Thoracic aorta (tissue), 2 donors: Measurements from ENCODE around the gene STMN3. TPM values are rescaled to one million over a fixed set of nuclear protein-coding genes. Genes with fewer than 3 reads are reported as not detected.
"Not testable (repeated sequence)": the region's sequence is repeated elsewhere in the genome, so short reads cannot be mapped to it uniquely, and the experiment has no call there.

Source experiments
- ATAC-seq: fragments of 150-250 bp; one replicate; pipeline ENCODE4 v1.8.0; 2017; ENCODE audit warnings: low read depth; ENCODE audit not compliant: insufficient number of reproducible peaks, low FRiP score
- DNase-seq: peaks from one replicate; pipeline ENCODE4 v3.0.0-alpha.2; 2020; ENCODE audit warnings: low spot score
- H3K27ac ChIP-seq, 2 donors: fragments of 200-600 bp; sonication (generic); 1 replicate in 1 of 2; 2 replicates in 1 of 2; pipeline ENCODE4 v1.5.1; 2016; ENCODE audit warnings: mild to moderate bottlenecking in 2 of 2, moderate library complexity in 2 of 2
- H3K27me3 ChIP-seq: fragments of 200-600 bp; sonication (generic); replicated peaks from 2 replicates; pipeline ENCODE4 v1.6.0; 2016; ENCODE audit warnings: mild to moderate bottlenecking; ENCODE audit not compliant: insufficient read depth
- H3K36me3 ChIP-seq: fragments of 200-600 bp; sonication (generic); one replicate; pipeline ENCODE4 v1.5.1; 2016
- H3K4me1 ChIP-seq, 2 donors: fragments of 200-600 bp; sonication (generic); 1 replicate in 1 of 2; 2 replicates in 1 of 2; pipeline versions ENCODE4 v1.5.1 to v1.6.0; 2016; ENCODE audit warnings: low read depth in 2 of 2, mild to moderate bottlenecking in 1 of 2; ENCODE audit not compliant: control insufficient read depth in 1 of 2
- H3K4me3 ChIP-seq: fragments of 200-600 bp; sonication (generic); 2 replicates; pipeline ENCODE4 v1.5.1; 2016; ENCODE audit warnings: mild to moderate bottlenecking
- H3K9me3 ChIP-seq: fragments of 200-600 bp; sonication (generic); 2 replicates; pipeline ENCODE4 v1.5.1; 2016
- CTCF ChIP-seq: fragments of 200-600 bp; sonication (generic); IDR thresholded peaks from one replicate; pipeline ENCODE4 v1.5.1; 2019; ENCODE audit warnings: antibody characterized with exemption
- total RNA-seq, 2 donors: library from RNA; depleted of rRNA; stranded (reverse); fragments of >200 nt; gene quantifications; one replicate each; pipeline versions ENCODE4 v1.1.0 to v1.2.3, GENCODE V29; 2016

Gene STMN3
- total RNA-seq, 2 donors from 2014 or later = 14.4 to 17.8 TPM

GRCh38 chr20:63636752-63637628 lies 16.2 kb downstream of the STMN3 start:
- H3K4me1 ChIP-seq = peaks cover under 1 to 2% of the 10 kb centered on the region in 2 donors
- H3K9me3 ChIP-seq = no peaks in the 10 kb centered on the region
- H3K4me3 ChIP-seq = no peak overlapping the region
- H3K27ac ChIP-seq = no peak overlapping the region
- no peaks in the 10 kb centered on the region for H3K36me3 ChIP-seq
- no peak for TF ChIP-seq CTCF
- ATAC-seq (no peak), DNase-seq (no peak)
- no peaks in the 10 kb centered on the region for H3K27me3 ChIP-seq

DNA sequence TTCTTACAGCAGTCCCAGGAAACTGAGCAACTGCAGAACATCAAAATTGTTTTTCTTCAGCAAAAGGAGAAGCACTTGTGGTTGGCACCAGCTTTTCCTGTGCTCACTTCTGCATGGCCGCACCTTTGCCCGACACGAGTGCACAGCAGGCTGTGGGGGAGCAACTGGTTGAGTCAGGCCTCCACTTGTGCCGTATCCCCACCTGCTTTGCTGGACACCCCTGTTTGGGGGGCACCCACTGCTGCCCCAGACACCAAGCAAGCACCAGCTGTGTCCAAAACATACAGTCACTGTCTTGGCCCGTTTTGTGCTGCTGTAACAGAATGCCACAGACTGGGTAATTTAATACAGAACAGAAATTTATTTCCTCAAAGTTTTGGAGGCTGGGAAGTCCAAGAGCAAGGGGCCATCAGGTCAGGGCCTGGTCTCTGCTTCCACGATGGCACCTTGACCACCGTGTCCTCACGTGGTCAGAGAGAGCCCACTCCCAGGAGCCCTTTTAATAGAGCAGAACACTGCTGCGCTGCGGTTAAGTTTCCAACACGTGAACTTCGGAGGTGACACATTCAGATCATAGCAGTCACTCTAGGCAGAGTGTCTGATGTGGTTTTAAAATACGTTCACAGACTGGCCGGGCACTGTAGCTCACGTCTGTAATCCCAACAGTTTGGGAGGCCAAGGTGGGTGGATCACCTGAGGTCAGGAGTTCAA lies 17.6 kb downstream of the STMN3 start:
- ATAC-seq (no peak), DNase-seq (no peak)
- H3K27me3 ChIP-seq = no peaks in the 10 kb centered on the region
- no peak overlapping the region for H3K27ac ChIP-seq
- H3K9me3 ChIP-seq = no peaks in the 10 kb centered on the region
- no peak for TF ChIP-seq CTCF
- no peaks in the 10 kb centered on the region for H3K36me3 ChIP-seq
- H3K4me3 ChIP-seq = no peak overlapping the region
- peaks cover 0 to 2% of the 10 kb centered on the region in 2 donors for H3K4me1 ChIP-seq

DNA sequence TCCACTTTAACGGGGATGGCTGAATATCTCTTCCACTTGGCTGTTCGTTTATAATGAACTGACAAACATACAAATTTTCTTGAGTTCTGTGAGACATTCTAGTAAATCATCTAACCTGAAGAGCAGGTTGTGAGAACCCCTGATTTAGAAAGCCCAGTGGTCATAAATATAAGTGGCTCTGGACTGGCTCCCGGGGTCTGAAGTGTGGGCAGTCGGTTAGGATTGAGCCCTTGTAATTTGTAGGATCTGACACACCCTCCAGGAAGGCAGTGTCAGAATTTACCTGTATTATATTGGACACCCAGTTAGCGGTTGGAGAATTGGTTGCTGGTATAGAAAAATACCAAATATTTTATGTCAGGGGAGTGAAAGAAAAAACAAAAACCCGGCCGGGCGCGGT lies 19.5 kb downstream of the STMN3 start:
- H3K4me1 ChIP-seq = peaks cover 1 to 2% of the 10 kb centered on the region in 2 donors
- no peak overlapping the region for H3K27ac ChIP-seq
- H3K4me3 ChIP-seq = no peak overlapping the region
- no peaks in the 10 kb centered on the region for H3K9me3 ChIP-seq
- H3K27me3 ChIP-seq = no peaks in the 10 kb centered on the region
- no peak for ATAC-seq
- no peak for TF ChIP-seq CTCF
- no peak for DNase-seq
- H3K36me3 ChIP-seq = no peaks in the 10 kb centered on the region

DNA sequence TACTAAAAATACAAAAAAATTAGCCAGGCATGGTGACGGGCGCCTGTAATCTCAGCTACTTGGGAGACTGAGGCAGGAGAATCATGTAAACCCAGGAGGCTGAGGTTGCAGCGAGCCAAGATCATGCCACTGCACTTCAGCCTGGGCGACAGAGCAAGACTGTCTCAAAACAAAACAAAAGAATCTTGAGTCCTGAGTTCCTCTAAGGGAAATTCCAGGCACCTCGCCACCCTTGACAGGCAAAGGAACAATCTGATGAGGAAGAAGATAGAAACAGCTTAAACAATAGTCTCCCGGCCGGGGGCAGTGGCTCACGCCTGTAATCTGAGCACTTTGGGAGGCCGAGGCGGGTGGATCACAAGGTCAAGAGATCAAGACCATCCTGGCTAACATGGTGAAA lies 21.8 kb downstream of the STMN3 start:
- not testable (repeated sequence) for H3K4me3 ChIP-seq, ATAC-seq, H3K27me3 ChIP-seq, H3K27ac ChIP-seq, H3K9me3 ChIP-seq, H3K4me1 ChIP-seq, H3K36me3 ChIP-seq, DNase-seq

- H3K9me3 ChIP-seq, H3K4me1 ChIP-seq, H3K27me3 ChIP-seq, H3K27ac ChIP-seq, H3K4me3 ChIP-seq, ATAC-seq, DNase-seq, H3K36me3 ChIP-seq: not testable (repeated sequence)
Measured at GRCh38 chr20:63630956-63631355, 22.3 kb downstream of the STMN3 start.

DNA sequence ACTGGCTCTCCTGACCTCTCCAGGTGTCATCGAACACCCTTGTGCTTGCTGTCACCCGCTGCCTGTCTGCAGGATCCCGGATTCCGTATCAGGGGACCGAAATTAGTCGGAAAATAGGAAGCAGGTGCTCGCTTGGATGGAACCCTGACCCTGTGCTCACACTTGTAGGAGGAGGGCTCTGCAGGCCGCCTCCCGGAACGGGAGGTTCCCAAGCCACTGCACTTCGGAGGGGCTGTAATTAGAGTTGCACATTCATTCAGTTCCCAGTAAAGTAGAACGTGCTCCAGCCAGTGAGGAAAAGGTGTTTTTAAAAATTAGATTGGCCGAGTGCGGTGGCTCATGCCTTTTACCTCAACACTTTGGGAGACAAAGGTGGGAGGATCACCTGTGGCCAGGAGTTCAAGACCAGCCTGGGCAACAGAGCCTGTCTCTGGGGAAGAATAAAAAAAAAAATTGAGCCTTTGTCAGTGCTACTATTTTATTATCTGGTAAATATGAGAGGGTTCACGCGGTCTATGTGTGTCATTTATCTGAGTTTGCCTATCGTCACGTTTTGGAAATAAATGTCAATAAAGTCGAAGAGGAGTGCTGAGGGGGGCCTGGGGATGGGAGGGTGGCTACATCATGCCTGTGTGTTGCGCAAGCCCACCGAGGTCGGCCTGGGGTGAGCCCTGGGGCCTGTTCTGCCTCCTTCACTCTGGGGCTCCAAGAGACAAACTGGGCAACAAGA lies 24.8 kb downstream of the STMN3 start:
- peak overlapping the region in 1 of 2 donors; percentile 29 for H3K27ac ChIP-seq
- ATAC-seq = no peak
- no peak for TF ChIP-seq CTCF
- no peaks in the 10 kb centered on the region for H3K9me3 ChIP-seq
- H3K27me3 ChIP-seq = no peaks in the 10 kb centered on the region
- no peaks in the 10 kb centered on the region for H3K36me3 ChIP-seq
- no peak for DNase-seq
- H3K4me3 ChIP-seq = peak overlapping the region; percentile 99
- H3K4me1 ChIP-seq = peaks cover 5 to 18% of the 10 kb centered on the region in 2 donors
